Measurements from ENCODE around the gene STIL. TPM values are rescaled to one million over a fixed set of nuclear protein-coding genes. Genes with fewer than 3 reads are reported as not detected.
A peak's percentile ranks its signal among the peaks of the same experiment; 100 is the strongest.

The STIL gene
- total RNA-seq, 1 experiment from 2014 or later = 26.4 TPM

DNA sequence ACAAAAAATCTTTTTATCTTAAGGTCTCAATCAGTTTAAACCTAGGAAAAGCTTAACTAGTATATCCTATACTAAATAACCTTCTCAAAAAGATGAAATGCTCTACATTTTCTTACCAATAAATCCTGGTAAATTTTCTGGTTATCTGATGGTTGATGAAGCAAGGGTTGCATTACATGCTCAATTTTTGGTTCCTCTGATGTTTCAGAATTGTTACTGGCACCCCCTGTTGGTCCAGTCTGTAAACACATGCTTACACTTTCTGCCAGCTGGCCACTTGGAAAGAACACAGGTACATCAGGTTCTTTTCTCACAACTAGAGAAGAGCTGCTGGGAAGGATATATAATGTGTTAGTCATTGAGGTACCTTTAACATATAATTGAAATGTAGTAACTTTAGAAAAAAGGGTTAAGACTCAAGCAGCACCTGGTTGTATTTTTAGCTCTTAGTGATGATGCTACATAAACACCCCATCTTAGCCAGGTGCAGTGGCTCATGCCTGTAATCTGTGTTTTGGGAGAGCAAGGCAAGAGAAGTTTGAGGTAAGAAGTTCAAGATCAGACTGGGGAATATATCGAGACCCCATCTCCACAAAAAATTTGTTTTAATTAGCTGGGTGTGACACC, 51.0 kb downstream of the STIL start:
- no TSS peak for BruUV-seq (replicated peaks)
- peaks cover 11% of the 10 kb centered on the region for H3K4me1 Mint-ChIP-seq (ENCODE audit: low read depth, unreplicated experiment)
- Histone ChIP-seq H3K27me3 (replicated peaks; ENCODE audit: control insufficient read depth, insufficient read depth, low read length) (no peaks in the 10 kb centered on the region), H3K36me3 (ENCODE audit: control insufficient read depth, insufficient read depth, low read length) (no peaks in the 10 kb centered on the region; the same call in 1 of the 2 replicates), H3K4me3 (ENCODE audit: low read depth, low read length) (no peak overlapping the region), H3K9me3 (no peaks in the 10 kb centered on the region), H3K4me1 (0 out of 2 replicates have a peak, but pooled peaks cover 5% of the 10 kb centered on the region)
- TF ChIP-seq, protein P1, sequence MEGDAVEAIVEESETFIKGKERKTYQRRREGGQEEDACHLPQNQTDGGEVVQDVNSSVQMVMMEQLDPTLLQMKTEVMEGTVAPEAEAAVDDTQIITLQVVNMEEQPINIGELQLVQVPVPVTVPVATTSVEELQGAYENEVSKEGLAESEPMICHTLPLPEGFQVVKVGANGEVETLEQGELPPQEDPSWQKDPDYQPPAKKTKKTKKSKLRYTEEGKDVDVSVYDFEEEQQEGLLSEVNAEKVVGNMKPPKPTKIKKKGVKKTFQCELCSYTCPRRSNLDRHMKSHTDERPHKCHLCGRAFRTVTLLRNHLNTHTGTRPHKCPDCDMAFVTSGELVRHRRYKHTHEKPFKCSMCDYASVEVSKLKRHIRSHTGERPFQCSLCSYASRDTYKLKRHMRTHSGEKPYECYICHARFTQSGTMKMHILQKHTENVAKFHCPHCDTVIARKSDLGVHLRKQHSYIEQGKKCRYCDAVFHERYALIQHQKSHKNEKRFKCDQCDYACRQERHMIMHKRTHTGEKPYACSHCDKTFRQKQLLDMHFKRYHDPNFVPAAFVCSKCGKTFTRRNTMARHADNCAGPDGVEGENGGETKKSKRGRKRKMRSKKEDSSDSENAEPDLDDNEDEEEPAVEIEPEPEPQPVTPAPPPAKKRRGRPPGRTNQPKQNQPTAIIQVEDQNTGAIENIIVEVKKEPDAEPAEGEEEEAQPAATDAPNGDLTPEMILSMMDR (IDR thresholded peaks at IDR 0.05; ENCODE audit: insufficient read depth in 1 of 2, low read depth in 1 of 2, low read length in 1 of 2, severe bottlenecking in 1 of 2, unreplicated experiment in 1 of 2) = peak; percentile 58 to 62
- ChIA-PET CTCF (interaction anchor here (0.6 to 2.4 kb wide), 6 partner anchors 9 to 84 kb away, joined by 3 to 37 read pairs (median 4); partner anchors contain the start of gene STIL), POLR2A (interaction anchor here (0.5 to 1.9 kb wide), 5 partner anchors 12 to 84 kb away, joined by 6 to 10 read pairs (median 7); partner anchors contain the start of gene STIL)
- intact Hi-C loops (cut with micrococcal nuclease; ENCODE audit: unreplicated experiment) = loop anchor here (1.0 kb wide), 2 partner anchors 70 to 84 kb away; no protein-coding TSS in a partner anchor
- no peak overlapping the region for H3K4me3 Mint-ChIP-seq (ENCODE audit: unreplicated experiment)
- peak; percentile 46 to 72 for DNase-seq
- H3K27me3 Mint-ChIP-seq (ENCODE audit: insufficient read depth, unreplicated experiment) = no peaks in the 10 kb centered on the region
- H3K9me3 Mint-ChIP-seq (ENCODE audit: unreplicated experiment) = no peaks in the 10 kb centered on the region
- H3K27ac Mint-ChIP-seq (ENCODE audit: unreplicated experiment) = no peak overlapping the region
- peaks cover 72% of the 10 kb centered on the region for H3K36me3 Mint-ChIP-seq (ENCODE audit: insufficient read depth, unreplicated experiment)

DNA sequence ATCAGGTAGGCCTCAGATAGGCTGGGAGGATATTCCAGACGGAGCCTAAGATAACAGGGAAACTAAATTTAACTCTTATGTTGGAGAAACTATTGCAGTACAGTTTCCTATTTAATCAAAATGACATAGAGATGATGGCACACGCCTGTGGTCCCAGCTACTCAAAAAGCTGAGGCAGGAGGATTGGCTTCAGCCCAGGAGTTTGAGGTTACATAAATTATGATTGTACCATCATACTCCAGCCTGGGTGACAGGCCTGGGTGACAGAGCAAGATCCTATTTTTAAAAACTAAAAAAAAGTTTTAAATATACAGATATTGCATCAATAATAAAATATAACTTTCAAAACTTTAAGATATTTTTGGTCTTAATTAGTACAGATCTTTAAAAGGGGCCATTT, 56.7 kb downstream of the STIL start:
- no peak for DNase-seq
- Mint-ChIP-seq H3K36me3 (ENCODE audit: insufficient read depth, unreplicated experiment) (peaks cover 61% of the 10 kb centered on the region), H3K4me1 (ENCODE audit: low read depth, unreplicated experiment) (no peaks in the 10 kb centered on the region), H3K27ac (ENCODE audit: unreplicated experiment) (no peak overlapping the region), H3K4me3 (ENCODE audit: unreplicated experiment) (no peak overlapping the region), H3K27me3 (ENCODE audit: insufficient read depth, unreplicated experiment) (no peaks in the 10 kb centered on the region), H3K9me3 (ENCODE audit: unreplicated experiment) (no peaks in the 10 kb centered on the region)
- intact Hi-C loops (cut with micrococcal nuclease; ENCODE audit: unreplicated experiment) = no loop called here
- no peaks in the 10 kb centered on the region for H3K36me3 ChIP-seq (ENCODE audit: control insufficient read depth, insufficient read depth, low read length)
- H3K4me1 ChIP-seq = peaks cover 26% of the 10 kb centered on the region
- TF ChIP-seq, protein P1 (IDR thresholded peaks at IDR 0.05; ENCODE audit: insufficient read depth in 1 of 2, low read depth in 1 of 2, low read length in 1 of 2, severe bottlenecking in 1 of 2, unreplicated experiment in 1 of 2) = no peak
- CTCF ChIA-PET = no interaction called here
- no peak overlapping the region for H3K4me3 ChIP-seq (ENCODE audit: low read depth, low read length)
- POLR2A ChIA-PET = no interaction called here
- no peaks in the 10 kb centered on the region for H3K27me3 ChIP-seq (replicated peaks; ENCODE audit: control insufficient read depth, insufficient read depth, low read length)
- no TSS peak for BruUV-seq (replicated peaks)
- H3K9me3 ChIP-seq = no peaks in the 10 kb centered on the region

GRCh38 chr1:47252795-47253194, 61.2 kb downstream of the STIL start:
- no peak for DNase-seq
- H3K9me3 ChIP-seq = no peaks in the 10 kb centered on the region
- H3K36me3 ChIP-seq (ENCODE audit: control insufficient read depth, insufficient read depth, low read length) = no peaks in the 10 kb centered on the region
- H3K4me1 ChIP-seq = peaks cover 26% of the 10 kb centered on the region
- BruUV-seq (replicated peaks) = no TSS peak
- Mint-ChIP-seq H3K36me3 (ENCODE audit: insufficient read depth, unreplicated experiment) (peaks cover 52% of the 10 kb centered on the region), H3K4me1 (ENCODE audit: low read depth, unreplicated experiment) (no peaks in the 10 kb centered on the region), H3K27ac (ENCODE audit: unreplicated experiment) (peak overlapping the region; percentile 89), H3K27me3 (ENCODE audit: insufficient read depth, unreplicated experiment) (no peaks in the 10 kb centered on the region), H3K9me3 (ENCODE audit: unreplicated experiment) (no peaks in the 10 kb centered on the region), H3K4me3 (ENCODE audit: unreplicated experiment) (no peak overlapping the region)
- ChIA-PET CTCF (interaction anchor here (1.5 kb wide), 1 partner anchor 74 kb away, joined by 12 read pairs; no protein-coding TSS in a partner anchor), POLR2A (no interaction called here)
- TF ChIP-seq, protein P1 (IDR thresholded peaks at IDR 0.05; ENCODE audit: insufficient read depth in 1 of 2, low read depth in 1 of 2, low read length in 1 of 2, severe bottlenecking in 1 of 2, unreplicated experiment in 1 of 2) = no peak
- intact Hi-C loops (cut with micrococcal nuclease; ENCODE audit: unreplicated experiment) = no loop called here
- H3K27me3 ChIP-seq (replicated peaks; ENCODE audit: control insufficient read depth, insufficient read depth, low read length) = no peaks in the 10 kb centered on the region
- no peak overlapping the region for H3K4me3 ChIP-seq (ENCODE audit: low read depth, low read length)
